Hematopoietic multipotent progenitor cell (in vitro differentiated cells): ENCODE results near the gene TJAP1. TPM values are rescaled to one million over a fixed set of nuclear protein-coding genes. Genes with fewer than 3 reads are reported as not detected.
"Not testable (repeated sequence)": the region's sequence is repeated elsewhere in the genome, so short reads cannot be mapped to it uniquely, and the experiment has no call there.

Source experiments
- DNase-seq, 3 donors: peaks; one replicate each; pipeline ENCODE4 v3.0.0-alpha.2; 2011 to 2015; ENCODE audit warnings: low read depth in 2 of 3, low spot score in 2 of 3
- small RNA-seq: library from RNA; depleted of rRNA; stranded (forward); fragments of <200 nt; gene quantifications from one replicate; pipeline ENCODE3, GENCODE V24; 2012
- total RNA-seq: library from RNA; depleted of rRNA; stranded (reverse); fragments of >200 nt; gene quantifications from one replicate; pipeline ENCODE4 v1.2.3, GENCODE V29; 2012

Gene TJAP1
- total RNA-seq, 1 donor, result 29.9 TPM

DNA sequence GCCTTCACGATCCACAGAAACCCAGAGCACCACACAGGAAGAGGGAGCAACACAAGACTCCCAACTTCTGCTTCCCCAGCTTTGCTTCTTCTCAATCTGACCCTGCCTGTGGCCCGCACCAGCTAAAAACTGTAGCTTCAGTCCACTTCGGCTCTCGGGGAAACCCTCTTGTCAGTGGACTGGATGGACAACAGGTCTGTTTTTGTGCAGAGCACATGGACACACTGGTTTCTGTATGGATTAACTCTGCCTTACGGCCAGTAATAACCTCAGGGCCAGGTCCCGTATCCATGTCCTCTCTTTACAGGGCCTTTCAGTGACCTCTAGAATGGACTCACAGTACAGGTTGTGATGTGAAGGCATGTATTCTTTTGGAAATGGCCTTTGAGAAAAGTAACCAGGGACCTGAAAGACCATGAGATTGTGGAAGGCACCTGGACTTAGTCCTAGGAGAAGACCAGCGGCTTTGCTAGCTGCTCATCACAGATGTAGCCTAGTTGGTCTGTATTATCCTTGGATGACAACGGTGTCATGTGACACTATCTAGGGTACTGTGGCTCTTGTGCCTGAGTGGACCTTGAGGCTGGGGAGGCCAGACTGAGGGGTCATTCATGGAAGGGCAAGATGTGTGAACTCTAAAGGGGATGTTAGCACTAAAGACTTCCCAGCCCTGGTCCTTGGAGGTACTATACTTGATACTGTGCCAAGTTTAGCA lies 45.3 kb downstream of the TJAP1 start:
- no peak for DNase-seq

DNA sequence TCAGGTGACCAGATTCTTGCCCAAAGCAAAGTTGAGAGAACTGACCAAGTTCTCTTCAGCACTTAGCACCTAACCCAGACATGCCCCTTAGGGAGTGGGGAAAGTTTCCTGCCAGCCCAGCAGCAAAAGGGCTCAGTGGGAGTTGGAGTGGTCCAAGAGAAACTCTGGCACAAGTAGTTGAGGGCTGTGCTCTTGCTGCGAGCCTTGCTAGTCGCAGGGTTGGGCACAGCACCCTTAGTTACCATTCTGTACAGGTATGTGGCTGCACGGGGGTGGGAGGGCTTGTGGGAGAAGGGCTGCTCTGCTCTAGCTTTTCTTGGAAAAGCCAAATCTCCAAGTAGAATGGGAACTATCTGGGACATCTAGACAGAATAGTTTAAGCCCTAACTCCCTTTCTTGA lies 45.9 kb downstream of the TJAP1 start:
- DNase-seq, result no peak

DNA sequence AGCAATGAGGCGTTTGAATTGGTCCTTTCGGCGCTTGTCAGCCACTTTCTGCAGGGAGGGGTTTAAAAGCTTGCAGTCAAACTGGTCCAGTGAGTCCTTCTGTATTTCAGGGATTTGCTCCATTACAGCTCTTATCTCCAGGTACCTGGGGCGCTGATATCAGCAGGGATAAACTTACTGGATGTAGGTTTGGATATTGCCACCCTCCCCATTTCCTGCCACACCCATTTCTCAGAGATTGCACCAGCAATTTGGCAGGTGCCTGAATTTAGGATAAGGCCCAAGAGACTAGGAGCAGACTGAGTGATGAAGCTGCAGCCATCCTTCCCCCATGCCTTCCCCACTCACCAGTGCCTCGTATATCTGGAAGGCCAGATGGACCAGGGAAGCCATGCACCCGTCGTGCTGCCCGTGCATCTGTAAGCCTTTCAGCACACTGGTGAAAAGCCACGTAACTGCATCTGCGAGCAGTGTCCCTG lies 47.2 kb downstream of the TJAP1 start:
- DNase-seq, result no peak

DNA sequence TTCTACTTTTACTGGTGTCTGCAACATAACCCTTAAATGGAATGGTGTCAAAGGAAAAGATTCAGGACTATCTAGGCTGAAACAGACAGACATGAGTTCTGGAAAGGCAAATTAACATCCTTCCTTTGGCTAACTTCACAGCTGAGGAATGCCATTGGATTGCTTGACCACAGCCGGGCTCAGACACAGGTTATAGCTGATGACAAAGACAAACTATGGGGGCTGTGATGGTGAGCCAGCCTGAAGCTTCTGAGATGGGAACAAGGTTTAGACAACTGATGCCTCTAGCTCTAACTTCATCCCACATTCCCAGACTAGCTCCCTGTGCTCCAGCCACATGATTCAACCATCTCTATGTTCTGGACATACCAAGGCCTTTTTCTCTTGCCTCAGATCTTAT lies 54.8 kb downstream of the TJAP1 start:
- no peak for DNase-seq

DNA sequence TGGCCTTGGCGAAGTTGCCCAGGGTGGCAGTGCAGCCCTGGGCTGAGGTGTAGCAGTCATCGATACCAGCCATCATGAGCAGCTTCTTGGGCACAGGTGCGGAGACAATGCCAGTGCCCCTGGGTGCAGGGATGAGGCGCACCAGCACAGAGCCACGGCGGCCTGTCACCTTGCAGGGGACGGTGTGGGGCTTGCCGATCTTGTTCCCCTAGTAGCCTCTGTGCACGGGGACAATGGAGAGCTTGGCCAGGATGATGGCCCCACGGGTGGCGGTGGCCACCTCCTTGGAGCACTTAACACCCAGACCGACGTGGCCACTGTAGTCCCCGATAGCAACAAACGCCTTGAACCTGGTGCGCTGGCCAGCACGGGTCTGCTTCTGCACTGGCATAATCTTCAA lies 61.6 kb downstream of the TJAP1 start:
- not testable (repeated sequence) for DNase-seq

DNA sequence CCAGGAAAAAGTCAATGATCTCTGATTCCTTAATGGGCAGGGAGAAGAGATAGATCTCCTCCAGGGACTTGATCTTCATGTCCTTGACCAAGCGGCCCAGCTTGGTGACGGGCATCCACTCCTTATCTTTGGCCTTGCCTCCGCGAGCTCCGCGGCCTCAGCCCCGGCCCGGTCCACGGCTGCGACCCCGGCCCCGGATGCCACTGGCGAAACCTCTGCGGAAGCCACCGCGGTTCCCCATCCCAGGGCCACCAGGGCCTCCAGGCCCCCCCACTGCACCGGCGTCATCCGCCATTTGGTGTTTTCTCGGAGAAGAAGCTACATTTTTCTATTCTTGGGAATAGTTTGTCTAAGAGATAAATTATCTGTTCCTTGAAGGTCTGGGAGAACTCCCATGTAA lies 62.0 kb downstream of the TJAP1 start:
- not testable (repeated sequence) for DNase-seq

GRCh38 chr6:43540507-43540906 lies 63.1 kb downstream of the TJAP1 start:
- DNase-seq, result no peak

GRCh38 chr6:43541774-43542471 lies 64.6 kb downstream of the TJAP1 start:
- no peak for DNase-seq

DNA sequence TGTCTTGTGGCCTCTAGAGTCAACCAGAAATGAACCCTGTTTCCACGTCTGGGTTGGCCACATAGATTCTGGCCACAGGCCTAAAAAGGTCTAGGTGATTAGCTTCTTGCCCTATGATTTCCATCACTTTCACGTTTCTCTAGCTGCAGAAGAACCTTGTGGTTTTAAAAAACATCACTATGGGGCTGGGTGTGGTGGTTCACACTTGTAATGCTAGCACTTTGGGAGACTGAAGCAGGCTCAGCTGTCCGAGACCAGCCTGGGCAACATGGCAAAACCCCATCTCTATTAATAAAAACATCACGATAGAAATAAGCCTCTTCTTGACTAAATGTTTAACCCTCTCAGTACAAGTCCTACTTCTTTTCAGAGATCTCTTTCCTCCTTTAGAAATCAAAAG lies 67.1 kb downstream of the TJAP1 start:
- DNase-seq, result no peak

DNA sequence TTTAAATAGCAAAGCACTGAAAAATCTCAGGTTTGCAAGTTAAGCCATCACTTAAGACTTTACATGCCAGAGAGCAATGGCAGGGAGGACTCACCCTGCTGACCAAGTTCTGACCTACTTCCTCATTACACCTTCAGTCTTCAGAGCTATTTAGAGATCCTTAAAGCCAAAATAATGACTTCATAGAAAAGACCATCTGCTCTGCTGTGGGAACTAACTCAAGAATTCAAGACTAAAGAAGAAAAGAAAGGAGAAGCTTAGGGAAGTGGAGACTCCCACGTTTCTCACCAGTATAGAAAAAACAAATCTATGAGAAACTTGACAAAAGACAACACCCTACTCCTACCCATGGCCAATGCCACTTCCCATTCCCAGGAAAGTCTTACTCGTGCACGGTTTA lies 69.9 kb downstream of the TJAP1 start:
- no peak for DNase-seq

Small RNAs within 50 kb of the gene (small RNA-seq; reads per million reads assigned to genes)
- gene MIR6780B (not detected), gene RF00426 (not detected), gene RNU6-1113P (not detected)

Other genes with a start within 250 kb of the TJAP1 start
- 92.9 TPM for gene DNPH1, start 248.1 kb upstream of the TJAP1 start, total RNA-seq
- under 0.01 TPM for gene TTBK1, start 234.1 kb upstream of the TJAP1 start, total RNA-seq
- gene SLC22A7, start 179.3 kb upstream of the TJAP1 start, total RNA-seq, result not detected
- 0.27 TPM for gene CRIP3, start 168.7 kb upstream of the TJAP1 start, total RNA-seq
- gene ZNF318, start 107.9 kb upstream of the TJAP1 start, total RNA-seq, result 6.7 TPM
- gene ABCC10, start 50.0 kb upstream of the TJAP1 start, total RNA-seq, result 25.9 TPM
- gene DLK2, start 22.0 kb upstream of the TJAP1 start, total RNA-seq, result 0.27 TPM
- 0.27 TPM for gene LRRC73, start 32.8 kb downstream of the TJAP1 start, total RNA-seq
- 158 TPM for gene YIPF3, start 39.4 kb downstream of the TJAP1 start, total RNA-seq
- gene POLR1C, start 39.5 kb downstream of the TJAP1 start, total RNA-seq, result 17.5 TPM
- 24.2 TPM for gene XPO5, start 98.5 kb downstream of the TJAP1 start, total RNA-seq
- 8.3 TPM for gene POLH, start 98.6 kb downstream of the TJAP1 start, total RNA-seq
- 64.1 TPM for gene GTPBP2, start 151.7 kb downstream of the TJAP1 start, total RNA-seq
- gene MAD2L1BP, start 158.3 kb downstream of the TJAP1 start, total RNA-seq, result 33.1 TPM
- 0.27 TPM for gene RSPH9, start 167.5 kb downstream of the TJAP1 start, total RNA-seq
- 60.9 TPM for gene MRPS18A, start 210.2 kb downstream of the TJAP1 start, total RNA-seq